ENCODE measurements around the gene SFMBT2.

GRCh38 chr10:7370511-7370910, 40.3 kb downstream of the SFMBT2 start:
- TF ChIP-seq EZH2 (IDR thresholded peaks at IDR 0.05): no peak
- no peak for TF ChIP-seq POLR2AphosphoS5 (IDR thresholded peaks at IDR 0.05; ENCODE audit: borderline replicate concordance, low read depth, low read length)

Data from SK-N-MC (cell line).